ENCODE measurements around the gene ZNF408.
A peak's percentile ranks its signal among the peaks of the same experiment; 100 is the strongest.

ZNF408 gene

DNA sequence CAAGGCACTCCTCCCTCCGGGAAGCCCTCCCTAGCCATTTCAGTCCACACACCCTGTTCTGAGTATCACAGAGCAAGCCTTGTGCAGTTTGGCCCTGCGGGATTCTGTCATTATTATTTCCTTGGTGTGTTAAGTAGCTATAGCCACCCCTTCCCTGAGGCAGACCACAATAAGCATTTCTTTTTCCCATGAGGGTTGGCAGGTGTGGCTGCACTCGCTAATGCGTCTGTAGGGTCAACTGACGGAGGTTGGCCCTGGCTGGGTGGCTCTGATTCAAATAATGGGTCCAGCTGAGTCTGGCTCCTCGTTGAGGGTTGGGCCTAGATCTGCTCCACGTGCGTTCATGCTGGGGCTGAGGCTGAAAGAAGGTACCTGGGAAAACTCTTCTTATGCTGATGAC is 23.3 kb downstream of the ZNF408 start:
- no peak for DNase-seq (ENCODE audit: low read depth)
- TF ChIP-seq, protein P1, sequence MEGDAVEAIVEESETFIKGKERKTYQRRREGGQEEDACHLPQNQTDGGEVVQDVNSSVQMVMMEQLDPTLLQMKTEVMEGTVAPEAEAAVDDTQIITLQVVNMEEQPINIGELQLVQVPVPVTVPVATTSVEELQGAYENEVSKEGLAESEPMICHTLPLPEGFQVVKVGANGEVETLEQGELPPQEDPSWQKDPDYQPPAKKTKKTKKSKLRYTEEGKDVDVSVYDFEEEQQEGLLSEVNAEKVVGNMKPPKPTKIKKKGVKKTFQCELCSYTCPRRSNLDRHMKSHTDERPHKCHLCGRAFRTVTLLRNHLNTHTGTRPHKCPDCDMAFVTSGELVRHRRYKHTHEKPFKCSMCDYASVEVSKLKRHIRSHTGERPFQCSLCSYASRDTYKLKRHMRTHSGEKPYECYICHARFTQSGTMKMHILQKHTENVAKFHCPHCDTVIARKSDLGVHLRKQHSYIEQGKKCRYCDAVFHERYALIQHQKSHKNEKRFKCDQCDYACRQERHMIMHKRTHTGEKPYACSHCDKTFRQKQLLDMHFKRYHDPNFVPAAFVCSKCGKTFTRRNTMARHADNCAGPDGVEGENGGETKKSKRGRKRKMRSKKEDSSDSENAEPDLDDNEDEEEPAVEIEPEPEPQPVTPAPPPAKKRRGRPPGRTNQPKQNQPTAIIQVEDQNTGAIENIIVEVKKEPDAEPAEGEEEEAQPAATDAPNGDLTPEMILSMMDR (conservative IDR thresholded peaks at IDR 0.05; ENCODE audit: control insufficient read depth, insufficient read depth, low read depth, low read length) = no peak
- H3K4me3 ChIP-seq (ENCODE audit: control insufficient read depth, low read depth, low read length) = no peak overlapping the region

DNA sequence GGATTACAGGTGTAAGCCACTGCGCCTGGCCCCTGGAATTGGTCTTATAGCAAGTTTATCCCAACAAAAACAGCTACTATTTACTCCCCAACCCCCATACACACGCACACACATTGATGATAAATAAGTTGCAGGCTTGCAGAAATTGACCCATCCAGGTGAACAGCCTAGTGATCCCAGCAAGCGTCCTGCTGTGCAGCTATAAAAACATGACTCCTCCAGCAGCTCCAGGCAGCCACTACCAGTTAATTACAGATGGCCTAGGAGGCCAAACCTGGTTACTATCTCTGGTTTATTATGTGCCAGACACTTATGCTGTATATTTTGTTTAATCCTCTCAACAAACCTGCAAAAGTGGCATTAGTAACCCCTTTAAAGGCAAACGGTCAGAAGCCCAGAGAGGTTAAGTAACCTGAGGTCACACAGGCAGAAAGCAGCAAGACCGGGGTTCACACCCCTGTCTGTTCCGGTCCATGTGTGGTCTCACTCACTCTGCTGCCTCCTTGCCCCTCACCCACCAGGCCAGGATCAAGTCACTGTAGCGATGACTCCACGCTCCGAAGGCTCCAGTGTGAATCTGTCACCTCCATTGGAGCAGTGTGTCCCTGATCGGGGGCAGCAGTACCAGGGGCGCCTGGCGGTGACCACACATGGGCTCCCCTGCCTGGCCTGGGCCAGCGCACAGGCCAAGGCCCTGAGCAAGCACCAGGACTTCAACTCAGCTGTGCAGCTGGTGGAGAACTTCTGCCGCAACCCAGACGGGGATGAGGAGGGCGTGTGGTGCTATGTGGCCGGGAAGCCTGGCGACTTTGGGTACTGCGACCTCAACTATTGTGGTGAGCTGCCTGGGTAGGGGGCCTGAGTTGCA is 24.7 kb downstream of the ZNF408 start:
- no peak overlapping the region for H3K4me3 ChIP-seq (ENCODE audit: control insufficient read depth, low read depth, low read length)
- TF ChIP-seq, protein P1 (conservative IDR thresholded peaks at IDR 0.05; ENCODE audit: control insufficient read depth, insufficient read depth, low read depth, low read length) = no peak
- DNase-seq (ENCODE audit: low read depth) = no peak

GRCh38 chr11:46726206-46726862 is 25.5 kb downstream of the ZNF408 start:
- no peak for DNase-seq (ENCODE audit: low read depth)
- TF ChIP-seq, protein P1 (conservative IDR thresholded peaks at IDR 0.05; ENCODE audit: control insufficient read depth, insufficient read depth, low read depth, low read length) = no peak
- no peak overlapping the region for H3K4me3 ChIP-seq (ENCODE audit: control insufficient read depth, low read depth, low read length)

- TF ChIP-seq, protein P1 (conservative IDR thresholded peaks at IDR 0.05; ENCODE audit: control insufficient read depth, insufficient read depth, low read depth, low read length) = no peak
- no peak overlapping the region for H3K4me3 ChIP-seq (ENCODE audit: control insufficient read depth, low read depth, low read length)
- no peak for DNase-seq (ENCODE audit: low read depth)
These were observed 27.3 kb downstream of the ZNF408 start for GRCh38 chr11:46727952-46728658.

DNA sequence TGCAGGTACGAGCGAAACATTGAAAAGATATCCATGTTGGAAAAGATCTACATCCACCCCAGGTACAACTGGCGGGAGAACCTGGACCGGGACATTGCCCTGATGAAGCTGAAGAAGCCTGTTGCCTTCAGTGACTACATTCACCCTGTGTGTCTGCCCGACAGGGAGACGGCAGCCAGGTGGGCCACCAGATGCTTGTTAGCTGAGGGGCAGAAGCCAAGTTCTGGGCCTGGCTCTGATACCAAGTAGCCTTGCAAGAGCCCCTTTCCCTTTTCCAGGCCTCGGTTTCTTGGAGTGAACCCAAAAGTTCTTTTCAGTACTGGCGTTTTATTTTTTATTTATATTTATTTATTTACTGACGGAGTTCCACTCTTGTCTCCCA is 27.8 kb downstream of the ZNF408 start:
- TF ChIP-seq, protein P1 (conservative IDR thresholded peaks at IDR 0.05; ENCODE audit: control insufficient read depth, insufficient read depth, low read depth, low read length) = no peak
- H3K4me3 ChIP-seq (ENCODE audit: control insufficient read depth, low read depth, low read length) = no peak overlapping the region
- DNase-seq (ENCODE audit: low read depth) = no peak

- no peak overlapping the region for H3K4me3 ChIP-seq (ENCODE audit: control insufficient read depth, low read depth, low read length)
- TF ChIP-seq, protein P1 (conservative IDR thresholded peaks at IDR 0.05; ENCODE audit: control insufficient read depth, insufficient read depth, low read depth, low read length) = no peak
- DNase-seq (ENCODE audit: low read depth) = peak; percentile 6
These were observed 28.5 kb downstream of the ZNF408 start for GRCh38 chr11:46729110-46730027.
